Measurements from ENCODE around the gene BEND5.

BEND5 gene

GRCh38 chr1:48718116-48718630 is 58.5 kb downstream of the BEND5 start:
- no peak for FAIRE-seq

GRCh38 chr1:48717082-48717481 is 59.6 kb downstream of the BEND5 start:
- FAIRE-seq, result no peak

- no peak for FAIRE-seq
These were observed 60.8 kb downstream of the BEND5 start for GRCh38 chr1:48715921-48716320.

GRCh38 chr1:48710915-48711314 is 65.8 kb downstream of the BEND5 start:
- no peak for FAIRE-seq

- no peak for FAIRE-seq
These were observed 66.4 kb downstream of the BEND5 start for GRCh38 chr1:48710318-48710717.

- FAIRE-seq, result no peak
These were observed 72.0 kb downstream of the BEND5 start for GRCh38 chr1:48704736-48705135.

GRCh38 chr1:48701445-48701844 is 75.2 kb downstream of the BEND5 start:
- FAIRE-seq, result no peak

- no peak for FAIRE-seq
These were observed 79.5 kb downstream of the BEND5 start for GRCh38 chr1:48697066-48697707.

- no peak for FAIRE-seq
These were observed 81.5 kb downstream of the BEND5 start for GRCh38 chr1:48695161-48695560.

- FAIRE-seq, result no peak
These were observed 82.9 kb downstream of the BEND5 start for GRCh38 chr1:48693674-48694320.

- FAIRE-seq, result no peak
These were observed 83.5 kb downstream of the BEND5 start for GRCh38 chr1:48693180-48693579.

- FAIRE-seq, result no peak
These were observed 84.5 kb downstream of the BEND5 start for GRCh38 chr1:48692235-48692634.

GRCh38 chr1:48691429-48692001 is 85.2 kb downstream of the BEND5 start:
- no peak for FAIRE-seq

- no peak for FAIRE-seq
These were observed 88.5 kb downstream of the BEND5 start for GRCh38 chr1:48688102-48688760.

GRCh38 chr1:48687282-48688045 is 89.2 kb downstream of the BEND5 start:
- no peak for FAIRE-seq

- no peak for FAIRE-seq
These were observed 90.5 kb downstream of the BEND5 start for GRCh38 chr1:48686159-48686558.

- no peak for FAIRE-seq
These were observed 92.3 kb downstream of the BEND5 start for GRCh38 chr1:48684381-48684780.

- FAIRE-seq, result no peak
These were observed 92.9 kb downstream of the BEND5 start for GRCh38 chr1:48683839-48684238.

GRCh38 chr1:48681476-48682305 is 95.0 kb downstream of the BEND5 start:
- no peak for FAIRE-seq

- FAIRE-seq, result no peak
These were observed 96.2 kb downstream of the BEND5 start for GRCh38 chr1:48680411-48681035.

- FAIRE-seq, result no peak
These were observed 96.8 kb downstream of the BEND5 start for GRCh38 chr1:48679859-48680258.

All from islet of Langerhans (tissue), 1 donor.